Endothelial cell of umbilical vein (primary cell): ENCODE data around the gene FNDC5. TPM values are rescaled to one million over a fixed set of nuclear protein-coding genes. Genes with fewer than 3 reads are reported as not detected.

Source experiments
- BruUV-seq: library from RNA; stranded (reverse); fragments of 400-500 nt; replicated peaks from 2 replicates; lab custom pipeline; 2021; lab: Mats Ljungman, UMichigan
- CTCF ChIA-PET: fragments of 300-600, 350-600 bp; sonication (Branson Sonifier 250); formaldehyde crosslinking; loops from one replicate; lab custom pipeline; 2021; ENCODE audit warnings: antibody characterized with exemption, inconsistent platforms; lab: Charles Lee
- POLR2A ChIA-PET: fragments of 300-600, 350-600 bp; sonication (Branson Sonifier 250); formaldehyde crosslinking; loops from one replicate; lab custom pipeline; 2021; ENCODE audit warnings: antibody characterized with exemption, inconsistent platforms; lab: Charles Lee
- DNase-seq: peaks from one replicate; pipeline ENCODE4 v3.0.0-alpha.2; 2011; ENCODE audit warnings: low read depth, low spot score
- FAIRE-seq: peaks from 2 replicates; lab custom pipeline; 2011; peaks lifted over from hg19 to GRCh38; lab: Jason Lieb, UNC
- H2AFZ ChIP-seq: 2 replicates; pipeline ENCODE4 v1.6.0; 2012; ENCODE audit warnings: low read depth, low read length, control low read depth, inconsistent platforms
- H3K27ac ChIP-seq: 2 replicates; pipeline ENCODE4 v1.5.1; 2011; ENCODE audit warnings: low read depth, mild to moderate bottlenecking, control low read depth, low read length, moderate library complexity; ENCODE audit not compliant: insufficient read depth
- H3K27me3 ChIP-seq, 2 experiments: 2 replicates each; pipeline versions ENCODE4 v1.6.0 to v1.6.1; 2011; ENCODE audit warnings: low read length in 2 of 2, mixed read lengths in 1 of 2; ENCODE audit not compliant: control insufficient read depth in 2 of 2, insufficient read depth in 2 of 2
- H3K36me3 ChIP-seq, 2 experiments: 2 replicates in 1 of 2; 3 replicates in 1 of 2; pipeline ENCODE4 v1.5.1; 2011; ENCODE audit warnings: low read length in 2 of 2, mild to moderate bottlenecking in 1 of 2, moderate library complexity in 1 of 2; ENCODE audit not compliant: control insufficient read depth in 2 of 2, insufficient read depth in 2 of 2; ENCODE audit errors: extremely low read depth in 1 of 2
- H3K4me1 ChIP-seq: 3 replicates; pipeline ENCODE4 v1.5.1; 2011; ENCODE audit warnings: mild to moderate bottlenecking, low read length; ENCODE audit not compliant: control insufficient read depth, insufficient read depth; ENCODE audit errors: extremely low read depth
- H3K4me2 ChIP-seq: 2 replicates; pipeline ENCODE4 v1.6.1; 2011; ENCODE audit warnings: low read length, control low read depth, mixed read lengths; ENCODE audit not compliant: insufficient read depth
- H3K4me3 ChIP-seq, 3 experiments: fragments of 200-600 bp in 1 of 3; sonication (generic), shearing (Covaris generic) in 1 of 3; replicated peaks in 1 of 3; 2 replicates each; pipeline ENCODE4 v1.5.1; 2011 to 2016; ENCODE audit warnings: control low read depth in 3 of 3, low read length in 3 of 3, mild to moderate bottlenecking in 2 of 3, inconsistent platforms in 1 of 3, low read depth in 1 of 3, moderate library complexity in 1 of 3; ENCODE audit not compliant: insufficient read depth in 1 of 3
- H3K79me2 ChIP-seq: 2 replicates; pipeline ENCODE4 v1.6.0; 2012; ENCODE audit warnings: low read length, inconsistent platforms; ENCODE audit not compliant: control insufficient read depth, insufficient read depth
- H3K9ac ChIP-seq: replicated peaks from 2 replicates; pipeline ENCODE3; 2011; ENCODE audit warnings: low read length, control low read depth; ENCODE audit not compliant: insufficient read depth; ENCODE audit errors: extremely low read depth
- H3K9me1 ChIP-seq: replicated peaks from 3 replicates; pipeline ENCODE4 v1.6.0; 2011; ENCODE audit warnings: mild to moderate bottlenecking, low read length; ENCODE audit not compliant: control insufficient read depth, insufficient read depth; ENCODE audit errors: extremely low read depth
- H3K9me3 ChIP-seq: replicated peaks from 2 replicates; pipeline ENCODE4 v1.5.1; 2012; ENCODE audit warnings: low read length, inconsistent platforms; ENCODE audit not compliant: control insufficient read depth, insufficient read depth
- H4K20me1 ChIP-seq: replicated peaks from 2 replicates; pipeline ENCODE3; 2011; ENCODE audit warnings: mild to moderate bottlenecking, low read length; ENCODE audit not compliant: control insufficient read depth, insufficient read depth; ENCODE audit errors: extremely low read depth
- EZH2 ChIP-seq: IDR thresholded peaks from 2 replicates; pipeline ENCODE4 v1.6.1; 2012; ENCODE audit warnings: borderline replicate concordance, low read depth, mild to moderate bottlenecking, moderate library complexity, low read length, inconsistent platforms; ENCODE audit not compliant: severe bottlenecking
- FOS ChIP-seq: IDR thresholded peaks from 2 replicates; pipeline ENCODE4 v1.6.1; 2011; ENCODE audit warnings: mild to moderate bottlenecking, low read length, moderate library complexity, borderline replicate concordance; ENCODE audit not compliant: insufficient read depth
- GATA2 ChIP-seq: IDR thresholded peaks from 2 replicates; pipeline ENCODE4 v1.7.0; 2011; ENCODE audit warnings: low read depth, mild to moderate bottlenecking, moderate library complexity, mixed read lengths, low read length; ENCODE audit not compliant: insufficient read length, insufficient read depth
- JUN ChIP-seq: IDR thresholded peaks from 2 replicates; pipeline ENCODE4 v1.6.1; 2011; ENCODE audit warnings: borderline replicate concordance, low read depth; ENCODE audit not compliant: insufficient read length, insufficient read depth
- MAX ChIP-seq: IDR thresholded peaks from 2 replicates; pipeline ENCODE4 v1.6.1; 2011; ENCODE audit not compliant: insufficient read depth, insufficient read length
- MYC ChIP-seq: IDR thresholded peaks from one replicate; pipeline ENCODE4 v1.6.1; 2011; ENCODE audit warnings: mild to moderate bottlenecking, low read depth, low read length
- POLR2A ChIP-seq: IDR thresholded peaks from 2 replicates; pipeline ENCODE4 v1.6.1; 2012; ENCODE audit warnings: low read depth, mild to moderate bottlenecking, control low read depth, low read length
- POLR2AphosphoS5 ChIP-seq: IDR thresholded peaks from 2 replicates; pipeline ENCODE4 v1.6.1; 2012; ENCODE audit warnings: low read depth, mild to moderate bottlenecking, control low read depth, low read length, moderate library complexity; ENCODE audit not compliant: insufficient read depth
- dilution Hi-C: fragments of 300-500 bp; cut with MboI; formaldehyde crosslinking; loops from one replicate; pipeline ENCODE4 v1.15.0; 2019; ENCODE audit warnings: low sequenced_read_pairs; ENCODE audit not compliant: extremely low pct_ligation_motif_present
- intact Hi-C: fragments of 100-400 bp; cut with micrococcal nuclease; formaldehyde crosslinking; loops from one replicate; pipeline ENCODE4 v1.10.0; 2022
- polyA plus RNA-seq, 4 experiments: library from polyadenylated mRNA; depleted of rRNA in 3 of 4; stranded (reverse) in 3 of 4; unstranded in 1 of 4; fragments of >200 nt; gene quantifications; 2 replicates each; pipeline versions ENCODE4 v1.2.1 to v1.2.3, GENCODE V29; 2011 to 2012; ENCODE audit warnings: missing spikeins in 1 of 4
- total RNA-seq: library from RNA; stranded (reverse); gene quantifications from 2 replicates; pipeline ENCODE4 v1.2.3, GENCODE V29; 2021
- TF ChIP-seq, protein P1 (sequence below), 2 donors: IDR thresholded peaks; 1 replicate in 1 of 2; 2 replicates in 1 of 2; pipeline ENCODE4 v1.5.1; 2011; ENCODE audit warnings: low read length in 2 of 2, mild to moderate bottlenecking in 2 of 2, moderate library complexity in 2 of 2, control low read depth in 1 of 2, inconsistent platforms in 1 of 2, low read depth in 1 of 2; ENCODE audit not compliant: insufficient read depth in 1 of 2; ENCODE audit errors: extremely low read depth in 1 of 2

FNDC5 gene
- total and polyA plus RNA-seq, 2 donors (not counting 3 experiments of a cell fraction or from before 2014, with no cell fraction given), result 0.14 to 0.64 TPM

DNA sequence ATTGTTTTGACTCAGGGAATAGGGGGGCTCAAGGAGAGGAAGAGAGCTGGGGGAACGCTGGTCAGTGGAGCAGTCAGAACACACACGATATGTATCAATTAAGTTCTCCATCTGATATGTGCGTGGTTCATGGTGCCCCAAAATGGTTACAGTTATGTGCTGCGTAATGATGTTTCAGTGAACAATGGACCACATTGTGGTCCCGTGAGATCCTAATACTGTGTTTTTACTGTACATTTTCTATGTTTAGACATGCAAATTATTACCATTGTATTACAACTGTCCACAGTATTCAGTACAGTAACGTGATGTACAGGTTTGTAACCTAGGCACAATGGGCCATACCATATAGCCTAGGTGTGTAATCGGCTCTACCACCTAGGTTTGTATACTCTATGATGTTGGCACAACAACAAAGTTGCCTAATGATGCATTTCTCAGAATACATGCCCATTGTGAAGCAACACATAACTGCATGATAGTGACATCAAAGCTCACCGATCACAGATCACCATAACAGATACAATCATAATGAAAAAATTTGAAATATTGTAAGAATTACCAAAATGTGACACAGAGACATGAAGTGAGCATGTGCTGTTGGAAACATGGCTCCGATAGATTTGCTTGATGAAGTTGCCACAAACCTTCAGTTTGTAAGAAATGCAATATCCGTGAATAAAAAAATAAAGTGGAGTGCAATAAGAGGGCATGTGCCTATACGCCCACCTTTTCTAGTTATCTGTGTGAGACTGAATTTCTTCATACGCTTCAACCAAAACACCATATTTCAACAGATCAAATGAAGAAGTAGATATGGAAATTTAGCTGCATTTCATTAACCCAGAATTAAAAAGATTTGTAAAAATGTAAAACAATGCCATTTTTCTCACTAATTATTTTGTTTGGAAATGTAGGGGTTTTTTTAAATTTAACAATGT, 45.3 kb upstream of the FNDC5 start:
- Histone ChIP-seq H3K79me2 (no peaks in the 10 kb centered on the region), H3K27ac (no peak overlapping the region), H3K36me3 (no peaks in the 10 kb centered on the region), H3K9ac (no peak overlapping the region), H4K20me1 (no peaks in the 10 kb centered on the region), H3K9me1 (no peaks in the 10 kb centered on the region), H3K9me3 (no peaks in the 10 kb centered on the region), H3K27me3 (peaks cover 2 to 6% of the 10 kb centered on the region in 2 experiments), H2AFZ (no peak overlapping the region), H3K4me1 (no peaks in the 10 kb centered on the region), H3K4me3 (no peak overlapping the region), H3K4me2 (no peak overlapping the region)
- DNase-seq (no peak), FAIRE-seq (no peak)
- BruUV-seq, result no TSS peak
- POLR2A ChIA-PET, result no interaction called here
- CTCF ChIA-PET, result interaction anchor here (0.7 kb wide), 1 partner anchor 17 kb away, joined by 3 read pairs; no protein-coding TSS in a partner anchor
- TF ChIP-seq, protein P1, sequence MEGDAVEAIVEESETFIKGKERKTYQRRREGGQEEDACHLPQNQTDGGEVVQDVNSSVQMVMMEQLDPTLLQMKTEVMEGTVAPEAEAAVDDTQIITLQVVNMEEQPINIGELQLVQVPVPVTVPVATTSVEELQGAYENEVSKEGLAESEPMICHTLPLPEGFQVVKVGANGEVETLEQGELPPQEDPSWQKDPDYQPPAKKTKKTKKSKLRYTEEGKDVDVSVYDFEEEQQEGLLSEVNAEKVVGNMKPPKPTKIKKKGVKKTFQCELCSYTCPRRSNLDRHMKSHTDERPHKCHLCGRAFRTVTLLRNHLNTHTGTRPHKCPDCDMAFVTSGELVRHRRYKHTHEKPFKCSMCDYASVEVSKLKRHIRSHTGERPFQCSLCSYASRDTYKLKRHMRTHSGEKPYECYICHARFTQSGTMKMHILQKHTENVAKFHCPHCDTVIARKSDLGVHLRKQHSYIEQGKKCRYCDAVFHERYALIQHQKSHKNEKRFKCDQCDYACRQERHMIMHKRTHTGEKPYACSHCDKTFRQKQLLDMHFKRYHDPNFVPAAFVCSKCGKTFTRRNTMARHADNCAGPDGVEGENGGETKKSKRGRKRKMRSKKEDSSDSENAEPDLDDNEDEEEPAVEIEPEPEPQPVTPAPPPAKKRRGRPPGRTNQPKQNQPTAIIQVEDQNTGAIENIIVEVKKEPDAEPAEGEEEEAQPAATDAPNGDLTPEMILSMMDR (IDR thresholded peaks at IDR 0.05; ENCODE audit: extremely low read depth in 1 of 2, insufficient read depth in 1 of 2, low read depth in 1 of 2, low read length in 2 of 2), result no peak
- TF ChIP-seq POLR2AphosphoS5 (no peak), EZH2 (no peak), MYC (no peak), MAX (no peak), POLR2A (no peak), JUN (no peak), FOS (no peak), GATA2 (no peak)
- intact Hi-C loops (no loop called here), dilution Hi-C loops (no loop called here)
